Smooth muscle cell (in vitro differentiated cells): ENCODE measurements around the gene CNTNAP1. TPM values are rescaled to one million over a fixed set of nuclear protein-coding genes. Genes with fewer than 3 reads are reported as not detected.
A peak's percentile ranks its signal among the peaks of the same experiment; 100 is the strongest.

Experiments
- DNase-seq: peaks from one replicate; lab custom pipeline; 2025; ENCODE audit not compliant: unreplicated experiment; lab: John Stamatoyannopoulos, UW
- H2AFZ ChIP-seq: fragments of 200-600 bp; sonication (generic); 2 replicates; pipeline ENCODE4 v1.6.0; 2016; ENCODE audit warnings: antibody characterized with exemption, low read depth, mild to moderate bottlenecking
- H3F3A ChIP-seq: fragments of 200-600 bp; sonication (generic); 2 replicates; pipeline ENCODE4 v1.6.0; 2017; ENCODE audit warnings: antibody characterized with exemption, low read depth
- H3K27ac ChIP-seq: fragments of 200-600 bp; sonication (generic); 2 replicates; pipeline ENCODE4 v1.5.1; 2016; ENCODE audit warnings: low read depth, mild to moderate bottlenecking
- H3K27me3 ChIP-seq: fragments of 200-600 bp; sonication (generic); 2 replicates; pipeline ENCODE4 v1.6.1; 2016; ENCODE audit warnings: low read depth, mild to moderate bottlenecking
- H3K36me3 ChIP-seq: fragments of 200-600 bp; sonication (generic); 2 replicates; pipeline ENCODE4 v1.5.1; 2016; ENCODE audit warnings: low read depth
- H3K4me1 ChIP-seq: fragments of 200-600 bp; sonication (generic); 2 replicates; pipeline ENCODE4 v1.5.1; 2016; ENCODE audit warnings: low read depth
- H3K4me2 ChIP-seq: fragments of 200-600 bp; sonication (generic); 2 replicates; pipeline ENCODE4 v1.6.0; 2016; ENCODE audit warnings: mild to moderate bottlenecking
- H3K4me3 ChIP-seq: fragments of 200-600 bp; sonication (generic); 2 replicates; pipeline ENCODE4 v1.5.1; 2016; ENCODE audit warnings: mild to moderate bottlenecking
- H3K79me2 ChIP-seq: fragments of 200-600 bp; sonication (generic); 2 replicates; pipeline ENCODE4 v1.6.0; 2016; ENCODE audit warnings: low read depth, mild to moderate bottlenecking
- H3K9ac ChIP-seq: fragments of 200-600 bp; sonication (generic); 2 replicates; pipeline ENCODE4 v1.6.0; 2016; ENCODE audit warnings: low read depth
- H3K9me3 ChIP-seq: fragments of 200-600 bp; sonication (generic); replicated peaks from 2 replicates; pipeline ENCODE4 v1.5.1; 2016; ENCODE audit warnings: low read depth
- H4K20me1 ChIP-seq: fragments of 200-600 bp; sonication (generic); 2 replicates; pipeline ENCODE4 v1.6.0; 2016; ENCODE audit warnings: low read depth
- WGBS: methylation state at CpG from one replicate; pipeline ENCODE4 v1.1.7; 2016; ENCODE audit warnings: low lambda C conversion rate; 5-methylcytosine and 5-hydroxymethylcytosine counted together
- polyA plus RNA-seq: library from polyadenylated mRNA; unstranded; fragments of >200 nt; fragmentation: Nextera tagmentation; extraction: Ambion mirVana; gene quantifications from 2 replicates; pipeline ENCODE4 v1.2.1, GENCODE V29; 2016
- total RNA-seq: library from RNA; depleted of rRNA; stranded (reverse); fragments of >200 nt; gene quantifications from 2 replicates; pipeline ENCODE4 v1.2.3, GENCODE V29; 2014
- TF ChIP-seq, protein P1 (sequence below): fragments of 200-600 bp; sonication (generic); IDR thresholded peaks from 2 replicates; pipeline ENCODE4 v1.5.1; 2017; ENCODE audit warnings: borderline replicate concordance, mild to moderate bottlenecking, antibody characterized with exemption; ENCODE audit not compliant: insufficient read depth, poor library complexity, severe bottlenecking

The CNTNAP1 gene
- total and polyA plus RNA-seq, 2 experiments from 2014 or later = 2.0 to 7.1 TPM

DNA sequence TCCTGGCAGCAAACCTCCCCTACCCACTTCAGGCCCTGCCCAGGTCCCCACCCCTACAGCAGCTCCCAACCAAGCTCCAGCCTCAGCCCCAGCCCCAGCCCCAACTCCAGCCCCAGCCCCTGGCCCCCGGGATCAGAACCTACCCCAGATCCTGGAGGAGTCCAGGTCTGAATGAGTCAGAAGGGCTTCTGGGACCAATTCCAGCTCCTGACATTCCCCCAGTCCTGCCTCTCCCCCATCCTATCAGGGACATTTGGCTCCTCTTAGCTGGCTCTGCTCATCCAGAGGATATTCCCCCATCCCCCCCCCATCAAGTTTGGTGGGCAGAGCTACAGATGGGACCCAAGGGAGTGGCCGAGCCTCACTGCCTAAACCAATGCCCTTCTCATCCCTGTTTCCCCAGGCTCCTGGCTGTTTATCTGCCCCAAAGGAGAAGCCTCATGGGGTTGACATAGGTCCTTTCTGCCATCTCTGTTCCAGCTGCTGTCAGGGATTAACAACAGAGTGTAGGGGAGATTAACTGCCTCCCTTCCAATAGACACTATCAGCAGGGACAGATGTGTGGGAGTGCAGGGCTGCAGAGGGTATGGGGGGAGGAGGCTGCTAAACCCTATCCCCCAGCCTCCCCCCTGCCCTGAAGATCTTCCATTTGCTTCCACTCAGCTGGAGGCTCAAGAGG, 16.5 kb downstream of the CNTNAP1 start:
- no peak for DNase-seq
- Histone ChIP-seq H3K4me2 (peak overlapping the region; percentile 36), H3K9ac (no peak overlapping the region), H3K79me2 (no peaks in the 10 kb centered on the region), H2AFZ (no peak overlapping the region), H3K27me3 (no peaks in the 10 kb centered on the region), H3K4me1 (peaks cover 14% of the 10 kb centered on the region), H3F3A (no peaks in the 10 kb centered on the region), H3K9me3 (no peaks in the 10 kb centered on the region), H3K4me3 (no peak overlapping the region), H3K36me3 (no peaks in the 10 kb centered on the region), H3K27ac (no peak overlapping the region), H4K20me1 (no peaks in the 10 kb centered on the region)
- TF ChIP-seq, protein P1, sequence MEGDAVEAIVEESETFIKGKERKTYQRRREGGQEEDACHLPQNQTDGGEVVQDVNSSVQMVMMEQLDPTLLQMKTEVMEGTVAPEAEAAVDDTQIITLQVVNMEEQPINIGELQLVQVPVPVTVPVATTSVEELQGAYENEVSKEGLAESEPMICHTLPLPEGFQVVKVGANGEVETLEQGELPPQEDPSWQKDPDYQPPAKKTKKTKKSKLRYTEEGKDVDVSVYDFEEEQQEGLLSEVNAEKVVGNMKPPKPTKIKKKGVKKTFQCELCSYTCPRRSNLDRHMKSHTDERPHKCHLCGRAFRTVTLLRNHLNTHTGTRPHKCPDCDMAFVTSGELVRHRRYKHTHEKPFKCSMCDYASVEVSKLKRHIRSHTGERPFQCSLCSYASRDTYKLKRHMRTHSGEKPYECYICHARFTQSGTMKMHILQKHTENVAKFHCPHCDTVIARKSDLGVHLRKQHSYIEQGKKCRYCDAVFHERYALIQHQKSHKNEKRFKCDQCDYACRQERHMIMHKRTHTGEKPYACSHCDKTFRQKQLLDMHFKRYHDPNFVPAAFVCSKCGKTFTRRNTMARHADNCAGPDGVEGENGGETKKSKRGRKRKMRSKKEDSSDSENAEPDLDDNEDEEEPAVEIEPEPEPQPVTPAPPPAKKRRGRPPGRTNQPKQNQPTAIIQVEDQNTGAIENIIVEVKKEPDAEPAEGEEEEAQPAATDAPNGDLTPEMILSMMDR = no peak
- 26% methylated on average over 2 of the region's 2 CpGs for WGBS

DNA sequence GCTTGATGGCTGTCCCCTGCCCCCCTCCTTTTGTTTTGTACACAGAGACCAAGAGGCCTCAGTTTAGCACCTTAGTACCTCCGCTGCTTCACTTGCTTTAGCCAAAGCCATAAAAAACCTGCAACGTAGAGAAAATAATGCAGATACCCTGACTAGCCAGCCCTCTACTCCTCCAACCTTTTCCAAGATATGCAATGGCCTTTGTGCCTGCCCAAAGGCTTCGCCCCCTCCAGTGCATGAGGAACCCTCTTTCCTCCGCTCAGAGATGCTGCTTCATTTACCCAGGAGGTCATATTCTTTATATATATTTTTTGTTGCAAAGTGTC, 17.0 kb downstream of the CNTNAP1 start:
- WGBS = 72% methylated on average over 4 of the region's 4 CpGs
- no peaks in the 10 kb centered on the region for H3K36me3 ChIP-seq

DNA sequence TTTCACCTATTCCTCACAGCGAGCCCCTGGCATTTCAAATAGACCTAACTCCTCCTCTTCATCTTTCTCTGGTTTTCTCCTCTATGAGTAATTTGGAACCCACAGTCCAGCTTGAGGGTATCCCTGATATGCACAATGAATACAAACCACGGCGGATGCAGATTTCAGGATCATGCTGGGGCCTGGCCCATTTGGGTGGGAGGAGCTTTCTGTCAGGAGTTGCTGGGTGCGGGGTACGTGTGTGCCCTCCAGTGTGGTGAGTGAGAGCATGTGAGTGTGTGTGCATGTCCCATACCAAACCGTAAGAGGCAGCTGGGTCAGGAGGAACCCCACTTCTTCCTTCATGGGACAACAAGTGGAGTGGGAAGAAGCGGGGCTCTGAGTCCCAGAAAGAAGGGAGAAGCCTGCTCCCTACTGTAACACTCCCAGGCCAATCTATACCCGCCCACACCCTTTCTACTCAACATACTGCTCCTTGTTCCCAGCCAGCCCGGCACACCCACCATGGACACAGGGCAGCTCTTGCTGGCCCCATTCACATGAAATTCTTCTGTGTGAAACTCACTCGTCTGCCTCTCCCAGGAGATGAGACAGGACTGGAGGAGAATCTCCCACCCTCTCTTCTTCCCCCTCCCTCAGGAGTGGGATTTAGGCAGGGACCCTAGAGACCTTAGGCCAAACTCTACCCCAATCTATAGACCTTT, 18.4 kb downstream of the CNTNAP1 start:
- Histone ChIP-seq H3K9me3 (no peaks in the 10 kb centered on the region), H3K36me3 (no peaks in the 10 kb centered on the region), H3K27ac (no peak overlapping the region), H4K20me1 (no peaks in the 10 kb centered on the region), H3K4me3 (no peak overlapping the region), H3F3A (no peaks in the 10 kb centered on the region), H3K4me1 (peaks cover 14% of the 10 kb centered on the region), H3K79me2 (no peaks in the 10 kb centered on the region), H2AFZ (no peak overlapping the region), H3K27me3 (no peaks in the 10 kb centered on the region), H3K4me2 (no peak overlapping the region), H3K9ac (no peak overlapping the region)
- no peak for DNase-seq
- TF ChIP-seq, protein P1 = no peak
- WGBS = 84% methylated on average over 10 of the region's 10 CpGs

More for the DNA sequence above, 17.0 kb downstream of the CNTNAP1 start:
- Histone ChIP-seq H3K4me1 (peaks cover 14% of the 10 kb centered on the region), H3K4me2 (peak overlapping the region; percentile 36), H3K79me2 (no peaks in the 10 kb centered on the region), H2AFZ (no peak overlapping the region), H3K27me3 (no peaks in the 10 kb centered on the region), H3K4me3 (no peak overlapping the region), H3K9me3 (no peaks in the 10 kb centered on the region), H3K9ac (no peak overlapping the region), H3K27ac (no peak overlapping the region), H4K20me1 (no peaks in the 10 kb centered on the region), H3F3A (no peaks in the 10 kb centered on the region)
- TF ChIP-seq, protein P1 = no peak
- DNase-seq = no peak

DNA sequence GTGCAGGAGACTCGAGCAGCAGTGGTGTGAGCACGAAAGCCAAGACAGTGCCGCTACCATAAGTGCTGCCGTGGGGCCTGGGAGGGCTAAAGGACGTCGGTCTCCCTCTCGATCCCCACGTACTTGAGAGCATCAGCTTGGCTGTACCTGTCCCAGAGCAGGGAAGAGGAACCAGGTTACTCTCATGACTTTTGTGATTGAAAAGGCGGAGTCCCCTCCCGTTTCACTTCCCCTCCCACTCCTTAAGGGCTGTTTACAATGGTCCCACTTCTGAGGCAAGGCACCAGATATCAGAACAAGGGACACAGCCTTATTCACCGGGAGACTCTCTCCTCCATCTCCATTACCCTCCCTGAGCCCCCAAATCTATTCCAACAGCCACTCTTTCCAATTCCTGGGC, 20.1 kb downstream of the CNTNAP1 start:
- Histone ChIP-seq H3K79me2 (no peaks in the 10 kb centered on the region), H3K9ac (no peak overlapping the region), H3K36me3 (no peaks in the 10 kb centered on the region), H3K9me3 (no peaks in the 10 kb centered on the region), H2AFZ (no peak overlapping the region), H4K20me1 (no peaks in the 10 kb centered on the region), H3K27me3 (no peaks in the 10 kb centered on the region), H3K4me3 (no peak overlapping the region), H3K4me1 (peaks cover 14% of the 10 kb centered on the region), H3K27ac (no peak overlapping the region), H3F3A (no peaks in the 10 kb centered on the region), H3K4me2 (no peak overlapping the region)
- TF ChIP-seq, protein P1 = no peak
- 96% methylated on average over 11 of the region's 11 CpGs for WGBS
- no peak for DNase-seq
